GM21381 (cell line): ENCODE measurements around the gene ANK3.

Experiments
- ATAC-seq: cut with Tn5 transposase; IDR thresholded peaks from one replicate; pipeline ENCODE4 v1.9.1; 2021; ENCODE audit warnings: mild to moderate bottlenecking, moderate library complexity; ENCODE audit not compliant: unreplicated experiment

ANK3 gene

DNA sequence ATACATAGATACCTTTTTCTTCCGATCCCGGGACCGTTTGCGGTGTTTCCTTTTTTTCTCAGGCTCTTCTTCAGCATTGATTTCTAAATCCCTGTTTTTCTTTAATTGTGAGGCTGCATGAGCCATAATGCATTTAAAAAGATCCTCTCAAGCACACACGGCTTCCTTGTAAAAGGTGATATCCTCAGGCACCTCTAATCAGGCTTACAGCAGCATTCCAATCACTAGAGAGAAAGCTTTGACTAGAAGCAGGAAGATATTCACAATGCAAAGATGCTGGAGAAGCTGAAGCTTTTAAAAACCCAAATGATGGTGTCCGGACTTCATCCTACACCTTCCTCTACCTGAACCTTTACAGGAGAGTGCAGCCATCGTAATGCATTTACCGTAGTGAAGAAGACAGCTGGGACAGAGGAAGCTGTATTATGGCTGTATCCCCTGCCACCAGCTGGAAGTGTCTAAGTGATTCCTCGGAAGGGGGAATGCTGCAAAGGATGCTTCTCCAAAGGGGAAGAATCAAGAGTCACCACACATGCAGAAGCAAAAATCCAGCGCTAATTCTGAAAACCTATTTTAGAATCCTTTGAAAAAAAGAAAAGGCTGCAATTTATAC is at the start of gene ANK3:
Gene ANK3 (minus strand): TSS at position 463 of the 613 bp plus-strand sequence. CDS start 337 bp downstream, at position 126.
- ATAC-seq, result no peak

DNA sequence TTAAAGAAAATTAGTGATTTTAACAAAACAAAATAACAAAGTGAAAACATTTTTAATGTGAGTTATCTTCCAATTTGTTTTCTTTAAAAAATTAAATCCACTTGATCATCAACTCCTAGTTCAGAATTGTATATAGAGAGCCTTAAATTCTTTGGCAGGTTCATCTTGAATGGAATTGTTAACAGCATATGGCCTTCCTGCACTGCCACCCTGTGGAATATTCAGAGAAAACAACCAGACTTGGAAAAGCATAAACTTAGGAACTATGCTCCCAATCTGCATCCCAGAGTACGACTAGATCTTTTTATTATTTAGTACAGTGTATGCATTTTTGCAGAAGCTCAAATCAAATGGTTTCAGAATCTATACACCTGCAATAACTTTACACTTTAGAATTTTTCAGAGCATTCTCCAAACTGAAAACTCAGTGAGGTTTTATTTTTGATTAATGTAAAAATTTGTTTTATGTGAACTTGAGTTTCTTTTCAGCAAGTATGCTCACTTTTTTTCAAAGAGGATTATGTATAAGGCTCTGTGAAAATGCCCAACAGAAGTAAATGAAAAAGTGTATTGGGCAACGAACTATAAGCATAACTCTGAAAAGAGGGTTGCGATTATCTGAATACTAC is 44.9 kb upstream of the ANK3 start:
- no peak for ATAC-seq

DNA sequence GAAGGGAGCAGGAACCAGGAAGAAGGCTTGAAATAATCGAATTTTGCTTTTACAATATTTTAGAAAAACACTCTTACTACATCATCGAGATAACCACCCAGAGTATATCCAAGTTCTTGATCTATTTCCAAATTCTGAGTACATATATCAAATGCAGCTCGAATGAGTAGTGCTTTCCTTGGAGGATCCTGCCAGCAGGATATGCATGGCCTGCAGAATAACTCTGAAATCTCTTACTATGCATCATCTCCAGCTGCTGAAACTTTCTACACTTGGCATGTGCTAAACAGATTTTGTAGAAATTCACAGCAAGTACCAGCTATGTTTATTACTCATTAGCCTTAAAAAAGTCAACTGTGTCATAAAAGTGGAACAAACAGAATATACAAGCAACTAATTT is 44.0 kb upstream of the ANK3 start:
- no peak for ATAC-seq

DNA sequence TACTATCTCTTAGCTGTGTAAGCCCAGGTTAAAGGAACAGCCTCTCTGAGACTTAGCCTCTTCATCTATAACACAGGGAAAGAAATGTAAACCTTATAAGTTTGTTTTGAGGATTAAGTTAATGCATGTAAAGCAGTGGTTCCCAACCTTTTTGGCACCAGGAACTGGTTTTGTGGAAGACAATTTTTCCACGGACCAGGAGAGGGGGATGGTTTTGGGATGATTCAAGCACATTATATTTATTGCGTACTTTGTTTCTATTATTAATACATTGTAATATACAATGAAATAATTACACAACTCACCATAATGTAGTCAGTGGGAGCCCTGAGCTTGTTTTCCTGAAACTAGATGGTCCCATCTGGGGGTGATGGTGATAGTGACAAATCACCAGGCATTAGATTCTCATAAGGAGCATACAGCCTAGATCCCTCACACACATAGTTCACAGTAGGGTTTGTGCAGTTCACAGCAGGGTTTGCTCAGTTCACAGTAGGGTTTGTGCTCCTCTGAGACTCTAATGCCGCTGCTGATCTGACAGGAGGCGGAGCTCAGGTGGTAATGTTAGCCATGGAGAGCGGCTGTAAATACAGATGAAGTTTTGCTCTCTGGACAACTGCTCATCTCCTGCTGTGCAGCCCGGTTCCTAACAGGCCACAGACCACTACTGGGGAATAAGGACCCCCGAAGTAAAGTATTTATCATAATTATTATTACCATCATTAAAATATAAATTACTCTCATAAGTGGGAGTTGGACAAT is 41.3 kb upstream of the ANK3 start:
- no peak for ATAC-seq

DNA sequence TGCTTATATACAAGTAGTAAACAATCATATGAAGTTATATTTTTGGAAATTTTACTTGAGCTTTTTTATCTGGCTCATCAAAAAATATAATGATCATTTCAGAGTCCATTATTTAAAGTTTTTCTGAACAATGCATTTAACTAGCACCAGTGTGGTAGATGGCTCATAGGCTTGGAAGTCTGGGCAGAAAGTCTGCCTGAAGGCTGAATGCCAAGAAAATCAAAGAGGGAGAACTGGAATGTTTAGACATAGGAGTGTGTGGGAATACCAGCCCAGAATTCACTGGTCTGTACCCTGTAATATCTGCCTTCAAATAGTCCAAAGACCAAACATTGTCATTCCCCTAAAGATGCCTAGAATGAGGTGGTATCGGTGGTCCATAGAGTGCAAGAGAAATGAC is 40.3 kb upstream of the ANK3 start:
- ATAC-seq, result no peak

DNA sequence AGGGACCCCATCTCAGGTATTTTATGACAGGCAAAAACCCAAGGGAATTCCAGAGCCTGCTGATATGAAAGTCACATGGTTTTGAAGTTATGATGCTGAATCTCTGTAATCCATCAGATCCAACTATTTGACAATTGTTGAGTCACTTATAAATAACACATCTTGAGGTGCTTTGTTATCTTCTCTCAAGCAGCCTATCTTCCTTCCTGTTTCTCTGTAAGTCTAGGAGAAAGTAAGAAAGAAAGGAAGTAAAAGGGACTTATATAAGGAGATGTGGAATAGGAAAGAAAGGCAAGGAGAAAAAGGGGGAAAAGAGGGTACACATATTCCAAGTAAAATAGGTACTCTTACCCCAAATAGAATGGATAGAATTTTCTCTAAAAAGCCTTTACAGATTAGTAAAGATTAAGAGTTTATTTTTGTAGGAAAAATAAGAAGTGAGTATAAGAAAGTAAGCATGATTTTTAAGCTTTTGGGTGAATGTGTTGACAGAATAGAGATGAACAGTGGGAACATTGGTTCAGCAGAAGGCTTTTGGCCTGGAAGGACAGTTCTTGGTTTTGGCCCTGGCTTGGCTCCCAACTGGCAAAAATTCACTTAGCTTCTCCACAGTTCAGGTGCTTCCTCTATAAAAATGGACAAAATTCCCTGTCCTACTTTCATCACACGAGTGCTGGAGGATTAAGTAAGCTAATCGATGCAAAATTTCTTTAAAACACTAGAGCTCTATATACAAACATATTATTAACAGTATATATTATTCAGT is 39.6 kb upstream of the ANK3 start:
- ATAC-seq, result no peak

DNA sequence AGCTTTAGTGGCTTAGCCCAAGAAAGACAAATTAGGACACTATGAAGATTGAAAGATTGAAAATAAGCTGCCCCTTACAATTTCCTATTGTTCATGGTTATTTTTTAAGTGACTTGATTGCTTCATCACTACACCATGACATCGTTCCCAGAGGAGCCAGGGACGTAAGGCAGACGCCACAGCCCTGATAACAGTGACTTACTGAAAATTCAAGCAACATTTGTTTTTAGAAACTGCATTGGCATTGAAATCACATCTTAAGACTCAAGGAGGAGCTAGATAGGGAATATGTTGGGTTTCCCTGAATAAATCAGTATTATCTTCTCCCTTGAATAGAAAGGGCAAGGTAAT is 38.7 kb upstream of the ANK3 start:
- no peak for ATAC-seq

DNA sequence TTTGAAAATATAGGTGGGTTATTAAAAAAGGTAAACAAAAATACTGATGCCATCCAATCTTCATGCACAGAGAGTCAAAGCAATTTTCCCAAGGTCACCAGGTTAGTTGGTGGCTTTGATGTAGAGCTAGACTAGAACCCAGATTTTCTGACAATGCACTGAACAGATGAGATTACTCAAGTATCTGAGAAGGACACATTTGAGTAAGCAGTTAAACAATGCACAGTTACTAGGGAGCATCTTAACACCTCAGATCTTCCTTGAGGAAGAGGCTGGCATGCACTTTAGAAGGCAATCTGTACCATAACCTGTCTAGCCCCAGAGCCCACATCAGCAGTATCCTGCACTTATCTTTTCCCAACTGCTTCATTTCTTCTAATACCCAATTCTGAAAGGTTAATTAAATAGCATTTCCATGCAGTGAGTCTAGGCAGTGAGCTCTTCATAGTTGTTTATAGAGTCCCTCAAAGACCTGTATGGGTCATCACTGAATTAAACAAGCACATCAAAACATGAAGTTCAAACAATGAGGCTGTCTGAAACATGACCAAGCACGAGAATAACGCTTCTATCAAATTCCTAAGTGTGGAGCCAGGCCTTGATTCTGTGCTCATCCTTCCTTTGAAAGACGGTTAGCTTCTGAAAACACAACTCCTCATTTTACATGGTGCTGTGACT is 38.2 kb upstream of the ANK3 start:
- no peak for ATAC-seq

DNA sequence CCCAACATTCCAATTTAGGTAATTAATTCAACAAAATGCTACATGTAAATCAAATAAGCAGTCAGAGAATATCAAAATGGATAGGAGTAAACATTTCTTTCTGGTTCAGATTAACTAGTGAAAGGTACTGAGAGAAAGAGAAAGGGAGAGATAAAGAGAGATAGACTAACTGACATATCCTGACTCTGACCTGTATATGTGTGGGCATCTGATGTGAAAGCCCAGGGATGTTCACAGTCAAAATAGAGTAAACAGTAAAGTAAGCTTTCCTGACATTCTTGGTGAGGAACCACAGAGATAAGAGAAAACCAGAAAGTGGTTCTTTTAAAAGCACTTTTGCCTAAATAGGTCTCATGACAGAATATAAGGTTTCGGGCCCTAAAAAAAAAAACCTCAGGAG is 37.5 kb upstream of the ANK3 start:
- no peak for ATAC-seq

DNA sequence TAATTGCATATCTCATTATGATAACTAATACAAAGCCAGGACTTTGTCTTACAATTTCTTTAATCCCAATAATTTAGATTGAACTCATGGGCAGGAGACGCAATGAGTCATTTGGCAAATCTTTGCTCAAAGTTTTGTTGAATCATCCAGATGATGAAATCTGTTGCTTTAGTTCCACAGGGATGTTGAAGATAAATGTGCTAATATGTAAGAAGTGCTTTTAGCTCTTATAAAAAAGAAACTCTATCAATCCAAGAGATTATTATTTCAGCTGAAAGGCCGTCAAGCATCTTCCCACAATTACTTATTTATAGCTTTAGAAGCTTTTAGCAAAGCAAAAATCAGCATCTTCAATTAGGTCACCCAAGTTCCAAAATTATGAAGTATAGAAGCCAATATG is 36.8 kb upstream of the ANK3 start:
- no peak for ATAC-seq

DNA sequence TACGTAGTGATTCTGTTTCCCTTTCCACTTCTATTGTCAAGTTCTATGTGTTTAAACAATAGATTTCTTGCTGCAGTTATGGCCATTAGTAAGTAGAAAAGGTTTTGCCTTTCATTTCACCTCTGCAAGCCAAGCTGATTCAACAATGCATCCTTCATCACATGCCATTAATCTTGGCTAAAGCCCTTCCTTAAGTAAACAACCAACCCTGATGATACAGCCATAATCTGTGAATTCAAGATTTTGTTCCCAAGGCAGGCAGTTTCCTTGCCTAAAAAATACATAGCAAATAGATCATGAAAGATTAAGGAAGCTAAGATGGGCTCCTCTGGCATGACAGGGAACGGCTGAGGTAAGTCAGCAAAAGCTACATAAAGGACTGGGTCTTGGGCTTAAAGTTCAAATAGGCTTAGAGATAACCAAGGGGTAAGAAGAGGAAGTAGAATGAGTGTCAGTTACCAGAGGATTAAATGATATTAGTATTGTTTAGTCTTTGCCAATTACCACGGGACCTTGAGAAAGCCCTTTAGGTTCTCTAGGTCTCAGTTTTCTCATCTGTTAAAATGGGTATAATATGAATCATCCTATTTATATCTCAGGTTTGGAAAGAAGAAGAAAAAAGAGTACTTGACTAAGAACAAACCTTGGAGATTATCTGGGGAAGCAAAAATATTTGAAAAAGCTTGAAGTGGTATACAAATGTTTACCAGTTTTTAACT is 35.9 kb upstream of the ANK3 start:
- no peak for ATAC-seq

DNA sequence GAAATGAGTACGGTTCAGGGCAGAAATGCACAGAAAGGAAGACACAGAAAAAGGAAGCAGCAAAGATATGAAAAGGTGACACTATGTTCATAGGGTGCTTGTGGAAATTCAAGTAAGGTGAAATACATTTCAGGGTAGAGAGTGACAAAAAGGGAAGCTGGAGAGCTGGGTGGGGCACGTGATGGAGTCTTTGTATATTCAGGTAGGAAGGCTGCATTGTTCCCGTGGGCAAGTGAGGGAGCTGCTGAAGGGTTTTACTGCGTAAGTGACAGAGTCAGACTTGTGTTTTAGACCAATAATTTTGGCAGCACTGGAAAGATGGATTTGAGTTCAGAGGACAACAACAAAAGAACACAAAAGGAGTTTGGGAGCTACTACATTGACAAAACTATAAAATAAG is 35.3 kb upstream of the ANK3 start:
- no peak for ATAC-seq

DNA sequence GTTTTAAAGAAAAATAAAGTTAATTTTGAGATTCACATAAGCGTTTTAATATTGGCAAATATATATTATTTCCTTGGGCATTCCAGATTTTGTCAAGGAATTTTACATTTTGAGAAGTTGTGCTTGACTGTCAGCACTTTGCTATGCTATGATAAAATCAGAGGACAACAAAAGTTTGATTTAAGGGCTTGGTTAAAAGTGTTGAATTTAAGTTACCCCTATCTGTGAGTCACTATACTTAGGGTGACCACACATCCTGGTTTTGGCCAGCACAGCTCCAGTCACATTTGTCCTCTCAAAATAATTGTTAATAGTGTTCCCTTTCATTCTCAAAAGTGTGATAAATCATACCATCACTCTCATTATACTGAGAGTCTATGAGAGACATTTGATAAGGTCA is 34.2 kb upstream of the ANK3 start:
- ATAC-seq, result no peak

DNA sequence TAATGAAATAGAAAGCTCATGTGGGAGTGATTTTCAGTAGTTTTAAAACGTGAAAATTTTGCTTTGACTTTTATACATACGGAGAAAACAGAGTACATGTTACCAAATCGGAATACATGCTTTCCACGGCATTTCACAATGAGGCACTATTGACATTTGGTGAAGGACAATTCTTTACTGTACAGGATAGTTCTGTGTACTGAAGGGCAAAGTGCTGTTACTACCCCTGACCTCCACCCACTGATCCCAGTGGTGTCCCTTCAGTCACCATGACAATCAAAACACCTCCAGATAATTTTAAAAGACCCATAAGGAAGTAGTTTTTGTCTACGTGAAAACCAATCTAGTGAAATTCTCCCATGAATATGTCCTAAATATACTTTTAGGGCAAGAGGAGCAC is 33.1 kb upstream of the ANK3 start:
- no peak for ATAC-seq

DNA sequence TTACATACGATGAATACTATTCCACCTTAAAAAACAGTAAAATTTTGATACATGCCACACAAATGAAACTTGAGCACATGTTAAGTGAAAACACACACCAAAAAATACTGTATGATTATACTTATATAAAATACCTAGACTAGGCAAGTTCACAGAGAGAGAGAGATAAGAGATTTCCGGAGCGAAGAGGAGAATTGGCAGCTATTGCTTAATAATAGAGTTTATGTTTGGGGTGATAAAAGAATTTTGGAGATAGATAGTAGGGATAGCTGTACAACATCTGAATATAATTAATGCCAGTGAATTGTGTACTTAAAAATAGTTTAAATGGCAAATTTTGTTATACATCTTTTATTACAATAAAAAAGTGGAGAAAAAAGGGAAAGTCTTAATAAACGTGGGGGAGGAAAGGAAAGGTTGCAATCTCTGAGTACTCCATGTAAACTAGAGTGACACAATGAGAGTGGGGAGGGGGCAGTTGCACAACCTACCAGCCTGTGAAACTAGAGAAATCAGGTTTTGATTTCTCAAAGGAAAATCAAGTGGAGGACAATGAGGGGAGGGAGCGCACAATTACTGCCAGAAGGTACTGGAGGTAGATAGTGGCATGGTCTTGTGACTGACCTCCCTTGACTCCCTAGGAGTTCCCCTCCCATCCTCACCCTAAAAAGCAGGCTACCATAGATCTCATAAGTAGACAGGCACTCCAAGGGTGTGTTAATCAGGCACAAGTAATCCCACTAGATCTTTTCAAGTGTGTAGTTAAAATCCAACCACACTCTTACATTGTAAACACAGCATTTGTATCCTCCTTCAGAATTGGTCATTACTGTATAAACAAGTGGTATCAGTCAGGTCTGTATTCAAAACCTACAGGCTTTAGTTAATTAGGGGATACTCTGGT is 31.6 kb upstream of the ANK3 start:
- ATAC-seq, result no peak

DNA sequence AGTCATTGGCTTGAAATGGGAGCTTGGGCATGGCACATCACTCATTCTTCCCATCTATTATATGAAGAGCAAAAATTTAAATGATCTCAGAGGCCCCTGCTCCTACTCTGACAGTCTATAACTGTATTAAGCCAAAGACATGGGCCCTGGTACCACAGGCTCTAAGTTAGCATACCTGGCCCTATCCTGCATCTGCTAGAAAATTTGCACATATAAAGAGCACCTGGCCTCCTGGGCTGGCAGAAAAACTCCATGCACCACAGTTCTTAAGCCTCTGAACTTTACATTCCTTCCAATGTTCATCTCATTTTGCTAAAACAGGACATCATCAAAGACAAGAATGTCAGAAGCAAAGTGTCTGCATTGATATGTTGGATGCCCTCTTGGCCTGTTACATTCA is 29.6 kb upstream of the ANK3 start:
- no peak for ATAC-seq

DNA sequence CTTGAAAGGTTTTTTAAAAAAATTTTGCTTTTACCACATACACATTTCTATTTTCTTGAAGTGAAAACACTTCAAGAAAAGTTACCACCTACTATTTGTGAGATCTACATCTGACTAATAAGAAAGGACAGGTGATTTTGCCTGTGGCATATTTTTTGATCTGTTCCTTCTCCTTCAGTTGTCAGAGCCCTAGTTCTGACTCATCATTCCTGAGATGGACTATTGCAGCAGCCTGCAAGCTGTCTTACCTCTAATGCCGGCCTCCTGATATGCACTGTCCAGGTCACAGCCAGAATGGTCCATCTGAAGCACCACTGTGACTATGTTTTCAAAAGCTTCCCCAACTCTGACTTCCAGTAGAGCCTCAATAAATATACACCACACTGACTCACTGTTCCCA is 28.2 kb upstream of the ANK3 start:
- no peak for ATAC-seq

DNA sequence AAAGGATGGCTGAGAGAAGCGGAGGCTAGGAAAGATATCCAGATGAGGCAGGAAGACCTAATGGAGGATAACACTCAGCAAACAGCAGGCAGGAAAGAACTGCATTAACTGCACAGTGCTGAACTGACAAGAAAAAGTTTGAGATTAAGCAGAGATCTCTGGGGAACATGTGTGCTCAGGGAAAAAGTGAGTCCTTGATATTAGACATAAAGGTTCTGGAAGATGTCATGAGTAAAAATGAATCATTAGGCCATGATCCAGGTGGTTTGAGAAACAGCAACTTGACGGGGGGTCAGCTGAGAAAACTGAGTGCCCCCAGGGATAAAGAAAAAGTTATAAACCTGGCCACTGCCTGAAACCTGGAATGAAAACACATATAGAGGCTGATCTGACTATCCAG is 27.3 kb upstream of the ANK3 start:
- no peak for ATAC-seq

DNA sequence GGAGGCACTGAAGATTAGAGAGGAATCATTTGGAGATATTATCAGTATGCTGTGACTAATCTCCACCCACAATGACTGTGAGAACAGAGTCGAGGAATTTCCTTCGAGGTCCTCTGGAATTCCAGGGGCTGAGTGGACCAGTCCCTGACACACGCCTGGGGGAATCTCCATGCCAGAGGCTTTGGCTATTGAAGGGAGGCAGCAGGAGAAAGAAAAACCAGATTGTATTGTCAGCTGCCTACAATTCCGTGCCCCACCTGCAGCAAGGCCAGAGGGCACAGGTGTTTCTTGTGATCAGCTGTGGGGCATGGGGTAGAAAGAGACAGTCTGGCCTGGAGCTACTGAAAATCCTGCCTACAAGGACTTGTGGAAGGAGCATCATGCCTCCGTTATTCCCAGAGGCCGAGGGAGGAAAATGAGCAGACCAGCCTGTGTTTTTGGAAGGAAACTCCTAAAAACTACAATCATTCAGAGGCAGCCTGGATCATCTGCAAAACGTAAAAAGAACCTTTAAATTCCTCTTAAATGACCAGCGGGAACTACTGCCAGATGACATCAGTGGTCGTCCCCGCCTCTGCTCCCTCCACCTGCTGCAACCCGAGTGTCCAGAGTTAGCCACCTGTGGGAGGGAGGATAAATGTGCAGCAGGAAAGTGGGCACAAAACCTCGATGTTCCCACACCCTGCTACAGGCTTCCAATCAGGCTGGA is 25.4 kb upstream of the ANK3 start:
- ATAC-seq, result no peak
